GM12891 (cell line): Measurements from ENCODE around the gene FBXW2.

ENCODE experiments used
- POLR2A ChIP-seq: IDR thresholded peaks from 2 replicates; pipeline ENCODE4 v1.6.1; 2011; ENCODE audit warnings: low read depth, low read length, control low read depth
- POLR2AphosphoS5 ChIP-seq: IDR thresholded peaks from 2 replicates; pipeline ENCODE4 v1.6.1; 2011; ENCODE audit warnings: low read depth, low read length, control low read depth
- POU2F2 ChIP-seq: IDR thresholded peaks from 2 replicates; pipeline ENCODE4 v1.6.1; 2011; ENCODE audit warnings: low read depth, mild to moderate bottlenecking, control low read depth, low read length, moderate library complexity
- TAF1 ChIP-seq: IDR thresholded peaks from 2 replicates; pipeline ENCODE4 v1.6.1; 2011; ENCODE audit warnings: low read depth, low read length, control low read depth

GRCh38 chr9:120708526-120709224 is 84.5 kb downstream of the FBXW2 start:
- TF ChIP-seq POLR2A = no peak
- TF ChIP-seq POLR2AphosphoS5 = no peak
- TF ChIP-seq TAF1 = no peak
- no peak for TF ChIP-seq POU2F2
